ENCODE measurements around the gene HSF4.

DNA sequence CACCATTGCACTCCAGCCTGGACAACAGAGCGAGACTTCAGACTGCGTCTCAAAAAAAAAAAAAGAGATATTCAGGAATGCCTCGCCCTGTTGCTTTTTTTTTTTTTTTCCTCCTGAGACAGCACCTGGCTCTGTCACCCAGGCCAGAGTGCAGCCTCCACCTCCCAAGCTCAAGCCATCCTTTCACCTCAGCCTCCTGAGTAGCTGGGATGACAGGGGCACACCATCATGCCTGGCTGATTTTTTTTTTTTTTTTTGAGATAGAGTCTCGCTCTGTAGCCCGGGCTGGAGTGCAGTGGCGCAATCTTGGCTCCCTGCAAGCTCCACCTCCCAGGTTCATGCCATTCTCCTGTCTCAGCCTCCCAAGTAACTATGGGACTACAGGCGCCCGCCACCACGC, 46.8 kb upstream of the HSF4 start:
- TF ChIP-seq, protein P1, sequence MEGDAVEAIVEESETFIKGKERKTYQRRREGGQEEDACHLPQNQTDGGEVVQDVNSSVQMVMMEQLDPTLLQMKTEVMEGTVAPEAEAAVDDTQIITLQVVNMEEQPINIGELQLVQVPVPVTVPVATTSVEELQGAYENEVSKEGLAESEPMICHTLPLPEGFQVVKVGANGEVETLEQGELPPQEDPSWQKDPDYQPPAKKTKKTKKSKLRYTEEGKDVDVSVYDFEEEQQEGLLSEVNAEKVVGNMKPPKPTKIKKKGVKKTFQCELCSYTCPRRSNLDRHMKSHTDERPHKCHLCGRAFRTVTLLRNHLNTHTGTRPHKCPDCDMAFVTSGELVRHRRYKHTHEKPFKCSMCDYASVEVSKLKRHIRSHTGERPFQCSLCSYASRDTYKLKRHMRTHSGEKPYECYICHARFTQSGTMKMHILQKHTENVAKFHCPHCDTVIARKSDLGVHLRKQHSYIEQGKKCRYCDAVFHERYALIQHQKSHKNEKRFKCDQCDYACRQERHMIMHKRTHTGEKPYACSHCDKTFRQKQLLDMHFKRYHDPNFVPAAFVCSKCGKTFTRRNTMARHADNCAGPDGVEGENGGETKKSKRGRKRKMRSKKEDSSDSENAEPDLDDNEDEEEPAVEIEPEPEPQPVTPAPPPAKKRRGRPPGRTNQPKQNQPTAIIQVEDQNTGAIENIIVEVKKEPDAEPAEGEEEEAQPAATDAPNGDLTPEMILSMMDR (IDR thresholded peaks at IDR 0.05) = no peak
- TF ChIP-seq, protein P2, sequence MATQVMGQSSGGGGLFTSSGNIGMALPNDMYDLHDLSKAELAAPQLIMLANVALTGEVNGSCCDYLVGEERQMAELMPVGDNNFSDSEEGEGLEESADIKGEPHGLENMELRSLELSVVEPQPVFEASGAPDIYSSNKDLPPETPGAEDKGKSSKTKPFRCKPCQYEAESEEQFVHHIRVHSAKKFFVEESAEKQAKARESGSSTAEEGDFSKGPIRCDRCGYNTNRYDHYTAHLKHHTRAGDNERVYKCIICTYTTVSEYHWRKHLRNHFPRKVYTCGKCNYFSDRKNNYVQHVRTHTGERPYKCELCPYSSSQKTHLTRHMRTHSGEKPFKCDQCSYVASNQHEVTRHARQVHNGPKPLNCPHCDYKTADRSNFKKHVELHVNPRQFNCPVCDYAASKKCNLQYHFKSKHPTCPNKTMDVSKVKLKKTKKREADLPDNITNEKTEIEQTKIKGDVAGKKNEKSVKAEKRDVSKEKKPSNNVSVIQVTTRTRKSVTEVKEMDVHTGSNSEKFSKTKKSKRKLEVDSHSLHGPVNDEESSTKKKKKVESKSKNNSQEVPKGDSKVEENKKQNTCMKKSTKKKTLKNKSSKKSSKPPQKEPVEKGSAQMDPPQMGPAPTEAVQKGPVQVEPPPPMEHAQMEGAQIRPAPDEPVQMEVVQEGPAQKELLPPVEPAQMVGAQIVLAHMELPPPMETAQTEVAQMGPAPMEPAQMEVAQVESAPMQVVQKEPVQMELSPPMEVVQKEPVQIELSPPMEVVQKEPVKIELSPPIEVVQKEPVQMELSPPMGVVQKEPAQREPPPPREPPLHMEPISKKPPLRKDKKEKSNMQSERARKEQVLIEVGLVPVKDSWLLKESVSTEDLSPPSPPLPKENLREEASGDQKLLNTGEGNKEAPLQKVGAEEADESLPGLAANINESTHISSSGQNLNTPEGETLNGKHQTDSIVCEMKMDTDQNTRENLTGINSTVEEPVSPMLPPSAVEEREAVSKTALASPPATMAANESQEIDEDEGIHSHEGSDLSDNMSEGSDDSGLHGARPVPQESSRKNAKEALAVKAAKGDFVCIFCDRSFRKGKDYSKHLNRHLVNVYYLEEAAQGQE (IDR thresholded peaks at IDR 0.05; ENCODE audit: insufficient read depth in 1 of 2, low read depth in 2 of 2, low read length in 1 of 2) = no peak

All from Panc1 (cell line).